ENCODE data around the gene ICAM2.

Gene ICAM2

DNA sequence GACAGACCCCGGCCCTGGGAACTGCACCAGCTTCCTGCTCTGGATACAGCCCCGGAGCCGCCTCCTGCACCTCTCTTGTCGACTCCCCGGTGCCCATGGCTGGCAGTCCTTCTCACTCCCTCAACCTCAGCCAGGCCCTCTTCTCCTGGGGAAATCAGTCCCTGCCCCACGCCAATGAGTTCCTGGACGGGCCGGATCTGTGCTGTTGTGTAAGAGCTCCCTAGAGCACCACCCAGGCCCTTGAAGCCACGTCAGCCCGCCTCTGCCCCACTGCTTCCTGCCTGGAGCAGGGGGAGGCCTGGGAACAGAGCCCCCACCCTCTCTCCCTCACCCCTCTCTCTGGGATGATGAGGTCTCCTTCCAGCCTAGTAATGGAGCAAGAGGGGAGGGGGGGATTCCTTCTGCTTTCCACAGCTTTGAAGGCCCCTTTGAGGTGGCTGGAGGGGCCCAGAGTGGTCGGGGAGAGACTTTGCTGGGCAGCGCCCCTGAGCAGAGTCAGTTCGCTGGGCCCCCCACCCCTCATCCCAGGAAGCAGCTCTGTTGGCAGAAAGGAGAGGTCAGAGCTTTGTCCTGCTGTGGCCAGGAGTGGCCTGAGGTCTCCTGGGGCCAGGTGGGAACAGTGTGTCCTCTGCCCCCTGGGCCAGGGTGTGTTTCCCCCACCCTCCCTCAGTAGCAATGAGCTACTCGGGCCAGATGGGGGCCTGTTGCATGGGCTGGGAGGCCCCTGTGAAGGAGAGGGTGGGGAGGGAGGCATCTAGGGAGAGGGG, 18.5 kb downstream of the ICAM2 start:
- Mint-ChIP-seq H3K27ac (peak overlapping the region; percentile 64), H3K36me3 (ENCODE audit: low read depth) (peaks cover 36% of the 10 kb centered on the region), H3K9me3 (no peaks in the 10 kb centered on the region), H3K4me3 (no peak overlapping the region), H3K27me3 (peaks cover 34% of the 10 kb centered on the region), H3K4me1 (ENCODE audit: low read depth) (peaks cover 52% of the 10 kb centered on the region)
- intact Hi-C loops (cut with micrococcal nuclease): no loop called here

GRCh38 chr17:64001091-64001579, 19.3 kb downstream of the ICAM2 start:
- Mint-ChIP-seq H3K9me3 (no peaks in the 10 kb centered on the region), H3K27me3 (peaks cover 42% of the 10 kb centered on the region), H3K27ac (peak overlapping the region; percentile 64), H3K4me3 (no peak overlapping the region), H3K36me3 (ENCODE audit: low read depth) (peaks cover 36% of the 10 kb centered on the region), H3K4me1 (ENCODE audit: low read depth) (peaks cover 46% of the 10 kb centered on the region)
- intact Hi-C loops (cut with micrococcal nuclease): no loop called here

DNA sequence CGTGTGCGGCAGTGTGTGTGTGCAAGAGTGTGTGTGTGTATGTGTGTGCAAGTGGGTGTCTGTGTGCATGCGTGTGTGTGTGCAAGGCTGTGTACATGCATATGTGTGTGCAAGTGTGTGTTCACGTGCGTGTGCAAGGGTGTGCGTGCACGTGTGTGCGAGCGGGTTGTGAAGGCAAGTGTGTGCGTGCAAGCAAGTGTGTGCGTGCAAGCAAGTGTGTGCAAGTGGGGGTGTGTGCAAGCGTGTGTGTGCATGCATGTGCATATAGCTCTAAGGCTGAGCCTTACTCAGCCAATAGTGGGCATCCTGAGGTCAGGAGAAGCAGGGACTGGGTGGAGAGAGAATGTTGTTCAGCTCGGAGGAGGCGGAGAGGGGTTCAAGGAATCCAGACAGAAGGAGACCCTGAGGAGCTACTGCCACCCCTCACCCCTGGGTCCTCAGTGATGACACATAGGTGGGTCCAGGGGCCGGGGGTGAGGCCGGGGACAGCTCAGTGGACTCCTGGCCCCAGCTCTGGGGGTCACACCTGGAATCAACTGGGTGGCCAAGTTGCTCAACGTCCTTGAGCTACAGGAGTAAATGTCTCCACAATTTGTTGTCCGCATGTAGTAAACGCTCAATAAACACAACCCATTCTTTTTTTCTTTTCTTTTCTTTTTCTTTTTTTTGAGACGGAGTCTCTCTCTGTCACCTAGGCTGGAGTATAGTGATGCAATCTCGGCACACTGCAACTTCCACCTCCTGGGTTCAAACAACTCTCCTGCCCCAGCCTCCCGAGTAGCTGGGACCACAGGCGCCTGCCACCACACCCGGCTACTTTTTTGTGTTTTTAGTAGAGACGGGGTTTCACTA, 20.5 kb downstream of the ICAM2 start:
- H3K4me3 Mint-ChIP-seq: no peak overlapping the region
- H3K27me3 Mint-ChIP-seq: peaks cover 50% of the 10 kb centered on the region
- H3K27ac Mint-ChIP-seq: no peak overlapping the region
- intact Hi-C loops (cut with micrococcal nuclease): no loop called here
- H3K36me3 Mint-ChIP-seq (ENCODE audit: low read depth): peaks cover 28% of the 10 kb centered on the region
- peaks cover 46% of the 10 kb centered on the region for H3K4me1 Mint-ChIP-seq (ENCODE audit: low read depth)
- H3K9me3 Mint-ChIP-seq: no peaks in the 10 kb centered on the region

DNA sequence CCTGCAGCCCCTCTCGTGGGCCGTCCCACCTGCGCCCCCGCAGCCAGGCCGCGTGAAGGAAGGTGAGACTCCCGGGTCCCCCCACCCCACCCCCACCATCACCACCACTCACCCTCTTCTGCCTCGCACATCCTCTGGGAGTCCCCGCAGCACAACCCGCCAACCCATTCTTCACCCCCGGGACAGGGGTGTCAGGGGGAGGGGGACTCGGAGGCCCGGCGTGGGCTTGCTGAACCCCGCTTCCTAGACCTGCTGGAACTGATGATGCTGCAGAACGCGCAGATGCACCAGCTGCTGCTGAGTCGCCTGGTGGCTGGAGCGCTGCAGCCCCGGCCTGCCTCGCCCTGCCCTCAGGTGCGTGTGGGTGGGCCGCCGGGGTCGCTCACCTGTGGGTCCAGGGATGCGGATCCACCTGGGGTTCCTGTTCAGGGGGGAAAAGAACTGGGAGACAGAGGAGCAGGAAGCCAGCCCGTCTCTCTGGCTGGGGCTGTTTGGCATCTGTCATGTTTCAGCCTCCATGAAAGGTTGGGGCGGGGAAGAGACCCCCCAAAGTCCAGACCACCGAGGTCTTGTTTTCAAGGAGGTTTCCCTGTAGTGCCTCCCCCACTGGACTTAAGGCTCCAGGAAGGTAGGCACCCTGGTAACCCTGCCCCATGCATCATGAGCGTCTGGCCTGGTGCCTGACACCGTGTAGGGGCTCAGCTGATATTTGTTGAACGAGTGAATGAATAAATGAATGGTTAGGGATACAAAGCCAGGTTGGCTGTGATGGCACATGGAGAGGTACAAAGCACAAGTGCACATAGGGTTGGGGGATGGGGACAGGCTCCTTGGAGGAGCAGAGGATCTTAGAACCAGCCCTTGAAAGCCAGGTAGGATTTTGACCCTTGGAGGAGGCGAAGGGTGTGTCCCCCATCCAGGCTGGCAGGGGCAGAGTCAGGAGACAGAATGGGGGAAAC, 21.4 kb downstream of the ICAM2 start:
- peaks cover 50% of the 10 kb centered on the region for H3K27me3 Mint-ChIP-seq
- peak overlapping the region; percentile 97 for H3K4me3 Mint-ChIP-seq
- peak overlapping the region; percentile 75 for H3K27ac Mint-ChIP-seq
- no peaks in the 10 kb centered on the region for H3K9me3 Mint-ChIP-seq
- peaks cover 19% of the 10 kb centered on the region for H3K36me3 Mint-ChIP-seq (ENCODE audit: low read depth)
- intact Hi-C loops (cut with micrococcal nuclease): no loop called here
- peaks cover 51% of the 10 kb centered on the region for H3K4me1 Mint-ChIP-seq (ENCODE audit: low read depth)

DNA sequence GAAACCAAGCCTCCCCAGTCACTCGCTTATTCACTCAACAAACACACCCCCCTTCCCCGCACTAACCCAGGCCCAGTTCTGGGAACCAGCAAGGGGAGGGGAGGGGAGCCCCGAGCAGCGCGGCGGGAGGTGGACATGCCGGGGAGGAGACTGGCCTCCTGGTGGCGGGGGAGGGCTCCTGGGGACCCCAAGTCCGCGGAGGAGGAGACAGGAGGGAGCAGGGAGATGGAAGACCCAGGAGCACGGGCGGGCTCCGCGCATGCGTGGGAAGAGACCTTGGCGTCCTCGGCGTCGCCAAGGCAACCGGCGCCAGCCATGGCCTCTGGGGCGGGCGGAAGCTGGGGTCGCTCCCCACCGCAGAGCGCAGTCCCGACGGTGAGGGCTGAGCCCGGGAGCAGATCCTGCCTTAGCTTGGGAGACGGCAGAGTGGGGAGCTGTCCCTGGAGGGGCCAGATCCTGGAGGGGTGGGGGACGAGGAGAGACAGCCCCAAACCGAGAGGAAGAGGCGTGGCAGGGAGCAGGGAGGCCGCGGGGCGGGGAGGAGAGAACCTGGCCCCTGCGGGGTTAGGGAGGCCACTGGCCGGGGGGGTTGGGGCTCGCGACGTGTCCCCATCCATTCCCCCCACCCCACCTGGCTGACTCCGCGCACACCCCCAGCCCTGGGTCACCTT, 22.2 kb downstream of the ICAM2 start, which contains the start of gene PRR29:
TSS of gene PRR29 (plus strand) at position 302 of the 671 bp plus-strand sequence. CDS start at position 316, 14 bp downstream.
- intact Hi-C loops (cut with micrococcal nuclease): no loop called here
- peaks cover 11% of the 10 kb centered on the region for H3K36me3 Mint-ChIP-seq (ENCODE audit: low read depth)
- H3K4me1 Mint-ChIP-seq (ENCODE audit: low read depth): peaks cover 57% of the 10 kb centered on the region
- H3K4me3 Mint-ChIP-seq: peak within 1 kb of the TSS; percentile 97
- peak within 1 kb of the TSS; percentile 75 for H3K27ac Mint-ChIP-seq
- H3K27me3 Mint-ChIP-seq: peaks cover 50% of the 10 kb centered on the region
- H3K9me3 Mint-ChIP-seq: no peaks in the 10 kb centered on the region

DNA sequence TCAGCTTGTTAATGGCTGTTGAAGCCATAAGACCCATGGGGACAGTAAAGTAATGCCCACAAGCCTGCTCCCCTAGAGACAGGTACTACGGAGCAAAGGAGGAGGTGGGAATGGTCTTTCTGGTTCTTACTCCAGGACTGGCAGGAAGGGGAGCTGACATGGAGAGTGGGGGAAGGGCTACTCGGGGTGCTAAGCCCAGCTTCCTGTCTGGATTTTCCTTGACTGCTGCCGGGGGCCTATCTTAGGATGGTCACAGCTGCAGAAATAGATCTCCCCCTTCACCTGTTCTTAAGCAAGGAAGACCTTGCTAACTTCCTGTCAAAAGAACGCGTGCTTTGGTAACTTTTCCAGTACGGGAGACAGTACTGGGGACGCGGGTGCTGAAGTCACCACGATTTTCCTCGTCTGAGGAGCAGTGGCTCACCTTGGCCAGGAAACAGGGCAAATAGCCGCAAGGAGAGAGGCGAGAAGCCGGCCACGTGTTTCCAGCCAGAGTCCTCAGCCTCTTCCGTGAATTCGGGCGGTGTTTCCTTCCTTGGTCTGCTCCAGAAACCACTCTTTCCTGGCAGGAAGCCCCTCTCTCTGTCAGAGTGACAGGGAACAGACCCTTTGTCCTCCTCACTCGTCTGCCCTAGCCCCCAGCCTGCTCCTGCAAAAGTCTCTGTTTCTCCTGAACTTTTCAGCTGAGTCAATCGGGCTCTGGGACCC, 22.9 kb downstream of the ICAM2 start:
- peaks cover 6% of the 10 kb centered on the region for H3K36me3 Mint-ChIP-seq (ENCODE audit: low read depth)

GRCh38 chr17:63996430-63997182, 23.8 kb downstream of the ICAM2 start:
- Mint-ChIP-seq H3K27me3 (peaks cover 60% of the 10 kb centered on the region), H3K36me3 (ENCODE audit: low read depth) (peaks cover 6% of the 10 kb centered on the region), H3K4me1 (ENCODE audit: low read depth) (peaks cover 64% of the 10 kb centered on the region), H3K4me3 (no peak overlapping the region), H3K27ac (no peak overlapping the region), H3K9me3 (peaks cover 8% of the 10 kb centered on the region)
- intact Hi-C loops (cut with micrococcal nuclease): no loop called here

More for the DNA sequence above, 22.9 kb downstream of the ICAM2 start:
- intact Hi-C loops (cut with micrococcal nuclease): no loop called here
- peaks cover 6% of the 10 kb centered on the region for H3K9me3 Mint-ChIP-seq
- H3K27me3 Mint-ChIP-seq: peaks cover 54% of the 10 kb centered on the region
- peak overlapping the region; percentile 97 for H3K4me3 Mint-ChIP-seq
- peak overlapping the region; percentile 75 for H3K27ac Mint-ChIP-seq
- H3K4me1 Mint-ChIP-seq (ENCODE audit: low read depth): peaks cover 62% of the 10 kb centered on the region

- peaks cover 6% of the 10 kb centered on the region for H3K36me3 Mint-ChIP-seq (ENCODE audit: low read depth)
- H3K27me3 Mint-ChIP-seq: peaks cover 70% of the 10 kb centered on the region
- H3K4me1 Mint-ChIP-seq (ENCODE audit: low read depth): peaks cover 63% of the 10 kb centered on the region
- H3K4me3 Mint-ChIP-seq: no peak overlapping the region
- no peak overlapping the region for H3K27ac Mint-ChIP-seq
- H3K9me3 Mint-ChIP-seq: peaks cover 8% of the 10 kb centered on the region
- intact Hi-C loops (cut with micrococcal nuclease): no loop called here
These were observed 24.8 kb downstream of the ICAM2 start for GRCh38 chr17:63995626-63996025.

- Mint-ChIP-seq H3K9me3 (peaks cover 8% of the 10 kb centered on the region), H3K4me1 (ENCODE audit: low read depth) (peaks cover 51% of the 10 kb centered on the region), H3K27ac (no peak overlapping the region), H3K36me3 (ENCODE audit: low read depth) (peaks cover 6% of the 10 kb centered on the region), H3K27me3 (peaks cover 60% of the 10 kb centered on the region), H3K4me3 (no peak overlapping the region)
- intact Hi-C loops (cut with micrococcal nuclease): no loop called here
These were observed 27.0 kb downstream of the ICAM2 start for GRCh38 chr17:63993368-63993985.

- Mint-ChIP-seq H3K4me1 (ENCODE audit: low read depth) (peaks cover 50% of the 10 kb centered on the region), H3K9me3 (peaks cover 8% of the 10 kb centered on the region), H3K36me3 (ENCODE audit: low read depth) (no peaks in the 10 kb centered on the region), H3K27me3 (peaks cover 48% of the 10 kb centered on the region), H3K4me3 (no peak overlapping the region), H3K27ac (no peak overlapping the region)
- intact Hi-C loops (cut with micrococcal nuclease): no loop called here
These were observed 28.8 kb downstream of the ICAM2 start for GRCh38 chr17:63991611-63992010.

DNA sequence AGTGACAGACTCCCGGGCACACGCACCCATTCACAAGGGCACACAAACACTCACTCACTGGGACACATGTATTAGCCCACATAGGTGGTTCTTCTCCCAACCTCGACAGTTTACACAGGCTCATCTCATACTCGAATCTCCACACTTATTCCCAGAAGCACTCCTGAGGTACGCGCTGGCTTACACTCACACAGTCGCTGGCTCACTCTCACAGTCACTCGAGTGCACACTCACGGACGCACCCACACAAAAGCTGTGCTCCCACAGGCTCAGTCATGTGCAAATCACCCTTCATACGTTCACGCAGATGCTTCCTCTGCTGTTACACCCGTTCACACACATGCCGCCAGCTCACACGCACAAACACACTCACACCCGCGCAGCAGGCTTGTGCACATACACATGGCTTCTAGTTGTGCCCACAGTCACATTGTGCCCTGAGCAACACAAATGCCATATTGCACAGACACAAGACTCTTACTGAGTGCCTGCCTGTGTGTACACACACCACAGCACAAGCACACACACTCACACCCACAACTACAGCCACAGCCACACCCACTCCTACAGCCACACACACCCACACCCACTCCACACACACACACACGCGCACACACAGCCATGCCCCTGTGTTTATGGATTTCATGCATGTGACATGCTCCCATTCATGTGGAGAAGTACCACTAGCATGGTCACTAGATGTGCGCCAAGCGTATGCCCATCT, 30.6 kb downstream of the ICAM2 start:
- Mint-ChIP-seq H3K9me3 (peaks cover 8% of the 10 kb centered on the region), H3K4me3 (no peak overlapping the region), H3K4me1 (ENCODE audit: low read depth) (peaks cover 62% of the 10 kb centered on the region), H3K27ac (no peak overlapping the region), H3K27me3 (peaks cover 35% of the 10 kb centered on the region), H3K36me3 (ENCODE audit: low read depth) (no peaks in the 10 kb centered on the region)
- intact Hi-C loops (cut with micrococcal nuclease): no loop called here

Data from dendritic cell treated with granulocyte-macrophage colony-stimulating factor and Interleukin-4, amounts not matched to agents 40 ng/mL and 50 ng/mL, for 4 days (primary cell).